HEK293 (cell line): ENCODE results near the gene AGAP1.

ENCODE experiments used
- CTCF ChIA-PET: fragments of 350-600 bp; formaldehyde crosslinking; extraction: SDS; loops from one replicate; lab custom pipeline; 2021; ENCODE audit warnings: antibody characterized with exemption; lab: Yijun Ruan, JAX
- POLR2A ChIA-PET: fragments of 300-600 bp; formaldehyde crosslinking; extraction: SDS; loops from one replicate; lab custom pipeline; 2020; ENCODE audit warnings: antibody characterized with exemption, inconsistent platforms; lab: Yijun Ruan, JAX
- H3K27ac ChIP-seq: fragments of 200-500 bp; sonication (Bioruptor generic); 2 replicates; pipeline ENCODE4 v1.5.1; 2014; ENCODE audit warnings: low read depth, low read length, control low read depth, inconsistent platforms; ENCODE audit errors: extremely low read depth
- H3K36me3 ChIP-seq, 2 experiments: fragments of 200-500 bp in 1 of 2; sonication (Bioruptor generic) in 1 of 2; 1 replicate in 1 of 2; 2 replicates in 1 of 2; pipeline ENCODE4 v1.5.1; 2014 to 2017; ENCODE audit warnings: inconsistent platforms in 2 of 2, low read length in 2 of 2; ENCODE audit not compliant: control insufficient read depth in 2 of 2, insufficient read depth in 1 of 2
- H3K4me1 ChIP-seq: fragments of 200-500 bp; sonication (Bioruptor generic); 2 replicates; pipeline ENCODE4 v1.5.1; 2014; ENCODE audit warnings: mild to moderate bottlenecking, low read length, inconsistent platforms; ENCODE audit not compliant: control insufficient read depth, insufficient read depth
- H3K4me3 ChIP-seq: 2 replicates; pipeline ENCODE4 v1.5.1; 2011; ENCODE audit warnings: low read depth, mild to moderate bottlenecking, control low read depth, low read length, moderate library complexity
- H3K9me3 ChIP-seq: fragments of 200-500 bp; sonication (Bioruptor generic); 2 replicates; pipeline ENCODE4 v1.5.1; 2014; ENCODE audit warnings: low read depth, low read length, inconsistent platforms; ENCODE audit not compliant: control insufficient read depth, insufficient read depth
- CTCF ChIP-seq: fragments of 450-650 bp; formaldehyde crosslinking; IDR thresholded peaks from 2 replicates; pipeline ENCODE4 v1.5.1; 2016; ENCODE audit warnings: missing biosample characterization, missing genetic modification characterization
- GFI1B ChIP-seq: fragments of 450-650 bp; formaldehyde crosslinking; IDR thresholded peaks from 2 replicates; pipeline ENCODE4 v1.5.1; 2016; ENCODE audit warnings: missing biosample characterization, missing genetic modification characterization
- KLF1 ChIP-seq: fragments of 450-650 bp; formaldehyde crosslinking; IDR thresholded peaks from 2 replicates; pipeline ENCODE4 v1.5.1; 2016; ENCODE audit warnings: missing biosample characterization, missing genetic modification characterization
- KLF10 ChIP-seq: fragments of 450-650 bp; IDR thresholded peaks from 2 replicates; pipeline ENCODE4 v1.5.1; 2018; ENCODE audit warnings: missing biosample characterization, mild to moderate bottlenecking, missing genetic modification characterization
- KLF16 ChIP-seq: fragments of 450-650 bp; formaldehyde crosslinking; IDR thresholded peaks from 2 replicates; pipeline ENCODE4 v1.5.1; 2017; ENCODE audit warnings: missing biosample characterization, missing genetic modification characterization
- RBAK ChIP-seq: fragments of 450-650 bp; formaldehyde crosslinking; IDR thresholded peaks from 2 replicates; pipeline ENCODE4 v1.5.1; 2016; ENCODE audit warnings: missing biosample characterization, missing genetic modification characterization
- ZFP37 ChIP-seq: fragments of 450-650 bp; formaldehyde crosslinking; IDR thresholded peaks from 2 replicates; pipeline ENCODE4 v1.5.1; 2016; ENCODE audit warnings: missing biosample characterization, missing genetic modification characterization
- ZNF146 ChIP-seq: fragments of 450-650 bp; formaldehyde crosslinking; IDR thresholded peaks from 2 replicates; pipeline ENCODE4 v1.5.1; 2016; ENCODE audit warnings: missing biosample characterization, missing genetic modification characterization
- ZNF169 ChIP-seq: fragments of 450-650 bp; formaldehyde crosslinking; IDR thresholded peaks from 2 replicates; pipeline ENCODE4 v1.5.1; 2016; ENCODE audit warnings: missing biosample characterization, missing genetic modification characterization
- ZNF202 ChIP-seq: fragments of 450-650 bp; formaldehyde crosslinking; IDR thresholded peaks from 2 replicates; pipeline ENCODE4 v1.5.1; 2016; ENCODE audit warnings: missing biosample characterization, missing genetic modification characterization, borderline replicate concordance
- ZNF280D ChIP-seq: fragments of 450-650 bp; formaldehyde crosslinking; IDR thresholded peaks from 2 replicates; pipeline ENCODE4 v1.5.1; 2016; ENCODE audit warnings: missing biosample characterization, missing genetic modification characterization
- ZNF292 ChIP-seq: fragments of 450-650 bp; formaldehyde crosslinking; IDR thresholded peaks from 2 replicates; pipeline ENCODE4 v1.5.1; 2016; ENCODE audit warnings: low read depth, missing biosample characterization, missing genetic modification characterization, borderline replicate concordance
- ZNF610 ChIP-seq: fragments of 450-650 bp; formaldehyde crosslinking; IDR thresholded peaks from 2 replicates; pipeline ENCODE4 v1.5.1; 2016; ENCODE audit warnings: missing biosample characterization, missing genetic modification characterization, borderline replicate concordance
- ZNF626 ChIP-seq: fragments of 450-650 bp; sonication (Bioruptor Pico); formaldehyde crosslinking; IDR thresholded peaks from 2 replicates; pipeline ENCODE4 v1.5.1; 2018; ENCODE audit warnings: missing biosample characterization, missing genetic modification characterization, inconsistent platforms
- ZNF670 ChIP-seq: fragments of 450-650 bp; formaldehyde crosslinking; IDR thresholded peaks from 2 replicates; pipeline ENCODE4 v1.5.1; 2016; ENCODE audit warnings: missing biosample characterization, missing genetic modification characterization, low read depth
- ZNF776 ChIP-seq: fragments of 450-650 bp; formaldehyde crosslinking; IDR thresholded peaks from 2 replicates; pipeline ENCODE4 v1.5.0; 2017; ENCODE audit warnings: missing biosample characterization, missing genetic modification characterization, borderline replicate concordance
- ZNF791 ChIP-seq: fragments of 450-650 bp; formaldehyde crosslinking; IDR thresholded peaks from 2 replicates; pipeline ENCODE4 v1.5.1; 2016; ENCODE audit warnings: missing biosample characterization, missing genetic modification characterization
- ZNF792 ChIP-seq: fragments of 450-650 bp; formaldehyde crosslinking; IDR thresholded peaks from 2 replicates; pipeline ENCODE4 v1.5.1; 2016; ENCODE audit warnings: missing biosample characterization, missing genetic modification characterization
- ZNF830 ChIP-seq: fragments of 450-650 bp; IDR thresholded peaks from 2 replicates; pipeline ENCODE4 v1.5.0; 2018; ENCODE audit warnings: missing biosample characterization, missing genetic modification characterization, low read depth, mild to moderate bottlenecking, moderate library complexity
- ZSCAN30 ChIP-seq: fragments of 450-650 bp; IDR thresholded peaks from 2 replicates; pipeline ENCODE4 v1.5.1; 2018; ENCODE audit warnings: missing biosample characterization, mild to moderate bottlenecking, missing genetic modification characterization, moderate library complexity
- TF ChIP-seq, protein P1 (sequence below): fragments of 450-650 bp; formaldehyde crosslinking; IDR thresholded peaks from 2 replicates; pipeline ENCODE4 v1.5.1; 2017; ENCODE audit warnings: missing biosample characterization, missing genetic modification characterization
- TF ChIP-seq, protein P2 (sequence below): fragments of 450-650 bp; formaldehyde crosslinking; IDR thresholded peaks from 2 replicates; pipeline ENCODE4 v1.5.1; 2016; ENCODE audit warnings: missing biosample characterization, missing genetic modification characterization
- TF ChIP-seq, protein P3 (sequence below): fragments of 450-650 bp; formaldehyde crosslinking; IDR thresholded peaks from 2 replicates; pipeline ENCODE4 v1.5.1; 2016; ENCODE audit warnings: missing biosample characterization, missing genetic modification characterization

AGAP1 gene

GRCh38 chr2:235737840-235738239 lies 244.0 kb downstream of the AGAP1 start:
- H3K27ac ChIP-seq = no peak overlapping the region
- ChIA-PET POLR2A (no interaction called here), CTCF (interaction anchor here (1.0 kb wide), 1 partner anchor 144 kb away, joined by 4 read pairs; no protein-coding TSS in a partner anchor)
- no peak overlapping the region for H3K4me3 ChIP-seq
- peaks cover 0 to 12% of the 10 kb centered on the region in 2 experiments; a peak in 1 of 3 replicates for H3K36me3 ChIP-seq
- TF ChIP-seq ZNF610 = no peak
- no peak for TF ChIP-seq ZSCAN30 (tag by site-specific recombination)
- no peak for TF ChIP-seq ZNF169 (tag by site-specific recombination)
- TF ChIP-seq, protein P1, sequence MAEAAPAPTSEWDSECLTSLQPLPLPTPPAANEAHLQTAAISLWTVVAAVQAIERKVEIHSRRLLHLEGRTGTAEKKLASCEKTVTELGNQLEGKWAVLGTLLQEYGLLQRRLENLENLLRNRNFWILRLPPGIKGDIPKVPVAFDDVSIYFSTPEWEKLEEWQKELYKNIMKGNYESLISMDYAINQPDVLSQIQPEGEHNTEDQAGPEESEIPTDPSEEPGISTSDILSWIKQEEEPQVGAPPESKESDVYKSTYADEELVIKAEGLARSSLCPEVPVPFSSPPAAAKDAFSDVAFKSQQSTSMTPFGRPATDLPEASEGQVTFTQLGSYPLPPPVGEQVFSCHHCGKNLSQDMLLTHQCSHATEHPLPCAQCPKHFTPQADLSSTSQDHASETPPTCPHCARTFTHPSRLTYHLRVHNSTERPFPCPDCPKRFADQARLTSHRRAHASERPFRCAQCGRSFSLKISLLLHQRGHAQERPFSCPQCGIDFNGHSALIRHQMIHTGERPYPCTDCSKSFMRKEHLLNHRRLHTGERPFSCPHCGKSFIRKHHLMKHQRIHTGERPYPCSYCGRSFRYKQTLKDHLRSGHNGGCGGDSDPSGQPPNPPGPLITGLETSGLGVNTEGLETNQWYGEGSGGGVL (tag by site-specific recombination) = no peak
- no peak for TF ChIP-seq ZNF776
- TF ChIP-seq GFI1B (tag by site-specific recombination) = no peak
- TF ChIP-seq ZFP37 = no peak
- TF ChIP-seq KLF1 (tag by site-specific recombination) = no peak
- TF ChIP-seq, protein P2, sequence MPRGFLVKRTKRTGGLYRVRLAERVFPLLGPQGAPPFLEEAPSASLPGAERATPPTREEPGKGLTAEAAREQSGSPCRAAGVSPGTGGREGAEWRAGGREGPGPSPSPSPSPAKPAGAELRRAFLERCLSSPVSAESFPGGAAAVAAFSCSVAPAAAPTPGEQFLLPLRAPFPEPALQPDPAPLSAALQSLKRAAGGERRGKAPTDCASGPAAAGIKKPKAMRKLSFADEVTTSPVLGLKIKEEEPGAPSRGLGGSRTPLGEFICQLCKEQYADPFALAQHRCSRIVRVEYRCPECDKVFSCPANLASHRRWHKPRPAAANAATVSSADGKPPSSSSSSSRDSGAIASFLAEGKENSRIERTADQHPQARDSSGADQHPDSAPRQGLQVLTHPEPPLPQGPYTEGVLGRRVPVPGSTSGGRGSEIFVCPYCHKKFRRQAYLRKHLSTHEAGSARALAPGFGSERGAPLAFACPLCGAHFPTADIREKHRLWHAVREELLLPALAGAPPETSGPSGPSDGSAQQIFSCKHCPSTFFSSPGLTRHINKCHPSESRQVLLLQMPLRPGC (tag by site-specific recombination) = no peak
- no peak for TF ChIP-seq ZNF792 (tag by site-specific recombination)
- no peak for TF ChIP-seq RBAK
- TF ChIP-seq ZNF292 (tag by site-specific recombination) = no peak
- no peak for TF ChIP-seq ZNF830 (tag by site-specific recombination)
- TF ChIP-seq ZNF670 (tag by site-specific recombination) = no peak
- TF ChIP-seq ZNF146 (tag by site-specific recombination) = no peak
- TF ChIP-seq ZNF791 (tag by site-specific recombination) = no peak
- no peak for TF ChIP-seq KLF10
- no peak for TF ChIP-seq KLF16
- TF ChIP-seq ZNF626 (tag by site-specific recombination) = no peak
- TF ChIP-seq ZNF202 = no peak
- no peaks in the 10 kb centered on the region for H3K4me1 ChIP-seq
- no peaks in the 10 kb centered on the region for H3K9me3 ChIP-seq

DNA sequence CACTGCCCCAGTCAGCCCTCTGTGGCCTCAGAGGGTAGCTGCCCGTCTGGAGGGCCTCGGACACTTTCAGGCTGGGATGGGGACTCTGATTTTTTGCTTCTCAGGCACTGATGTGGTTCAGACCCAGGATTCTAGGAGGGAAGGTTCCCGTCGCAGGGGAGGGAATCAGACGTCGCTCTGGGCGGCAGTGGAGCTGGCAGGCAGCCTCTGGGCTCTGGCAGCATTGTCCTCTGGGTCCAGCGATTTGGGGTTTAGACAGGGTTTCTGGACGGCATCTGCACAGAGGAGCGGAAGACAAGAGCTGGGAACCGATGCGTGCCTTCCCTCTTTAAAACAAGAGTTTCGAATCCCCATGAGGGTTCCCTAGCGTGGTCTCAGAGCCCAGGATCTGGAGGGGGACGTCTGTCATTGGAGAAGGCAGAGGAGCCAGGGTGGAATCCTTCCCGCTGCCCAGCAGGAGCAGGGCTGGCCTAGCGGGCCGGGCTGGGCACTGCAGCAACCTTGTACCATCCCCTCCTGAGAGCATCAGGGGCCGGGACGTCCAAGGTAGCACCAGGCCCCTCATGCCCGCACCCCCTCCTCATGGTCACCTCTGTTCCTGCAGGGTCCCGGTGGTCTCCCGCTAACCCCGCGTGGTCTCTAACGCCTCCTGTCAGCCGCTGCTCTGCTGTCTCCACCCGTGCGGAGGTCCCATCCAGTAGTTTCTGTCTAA lies 246.0 kb downstream of the AGAP1 start:
- ChIA-PET POLR2A (no interaction called here), CTCF (interaction anchor here (0.8 to 8.5 kb wide), 3 partner anchors 12 to 144 kb away, joined by 3 to 173 read pairs (median 3); no protein-coding TSS in a partner anchor)
- no peak overlapping the region for H3K4me3 ChIP-seq
- H3K9me3 ChIP-seq = no peaks in the 10 kb centered on the region
- H3K4me1 ChIP-seq = no peaks in the 10 kb centered on the region
- H3K36me3 ChIP-seq = peaks cover 0 to 21% of the 10 kb centered on the region in 2 experiments; a peak in 1 of 3 replicates
- H3K27ac ChIP-seq = no peak overlapping the region
- TF ChIP-seq, protein P3, sequence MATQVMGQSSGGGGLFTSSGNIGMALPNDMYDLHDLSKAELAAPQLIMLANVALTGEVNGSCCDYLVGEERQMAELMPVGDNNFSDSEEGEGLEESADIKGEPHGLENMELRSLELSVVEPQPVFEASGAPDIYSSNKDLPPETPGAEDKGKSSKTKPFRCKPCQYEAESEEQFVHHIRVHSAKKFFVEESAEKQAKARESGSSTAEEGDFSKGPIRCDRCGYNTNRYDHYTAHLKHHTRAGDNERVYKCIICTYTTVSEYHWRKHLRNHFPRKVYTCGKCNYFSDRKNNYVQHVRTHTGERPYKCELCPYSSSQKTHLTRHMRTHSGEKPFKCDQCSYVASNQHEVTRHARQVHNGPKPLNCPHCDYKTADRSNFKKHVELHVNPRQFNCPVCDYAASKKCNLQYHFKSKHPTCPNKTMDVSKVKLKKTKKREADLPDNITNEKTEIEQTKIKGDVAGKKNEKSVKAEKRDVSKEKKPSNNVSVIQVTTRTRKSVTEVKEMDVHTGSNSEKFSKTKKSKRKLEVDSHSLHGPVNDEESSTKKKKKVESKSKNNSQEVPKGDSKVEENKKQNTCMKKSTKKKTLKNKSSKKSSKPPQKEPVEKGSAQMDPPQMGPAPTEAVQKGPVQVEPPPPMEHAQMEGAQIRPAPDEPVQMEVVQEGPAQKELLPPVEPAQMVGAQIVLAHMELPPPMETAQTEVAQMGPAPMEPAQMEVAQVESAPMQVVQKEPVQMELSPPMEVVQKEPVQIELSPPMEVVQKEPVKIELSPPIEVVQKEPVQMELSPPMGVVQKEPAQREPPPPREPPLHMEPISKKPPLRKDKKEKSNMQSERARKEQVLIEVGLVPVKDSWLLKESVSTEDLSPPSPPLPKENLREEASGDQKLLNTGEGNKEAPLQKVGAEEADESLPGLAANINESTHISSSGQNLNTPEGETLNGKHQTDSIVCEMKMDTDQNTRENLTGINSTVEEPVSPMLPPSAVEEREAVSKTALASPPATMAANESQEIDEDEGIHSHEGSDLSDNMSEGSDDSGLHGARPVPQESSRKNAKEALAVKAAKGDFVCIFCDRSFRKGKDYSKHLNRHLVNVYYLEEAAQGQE (tag by site-specific recombination) = no peak
- TF ChIP-seq CTCF (no peak), ZNF280D (tag by site-specific recombination) (no peak)
